HG02970 (cell line): Measurements from ENCODE around the gene HSD17B4.
A peak's percentile ranks its signal among the peaks of the same experiment; 100 is the strongest.

ENCODE experiments used
- ATAC-seq: cut with Tn5 transposase; IDR thresholded peaks from one replicate; pipeline ENCODE4 v1.9.1; 2021; ENCODE audit warnings: mild to moderate bottlenecking, moderate library complexity, moderate number of reproducible peaks; ENCODE audit not compliant: unreplicated experiment, low FRiP score

Gene HSD17B4

GRCh38 chr5:119583684-119584083 lies 131.4 kb downstream of the HSD17B4 start:
- ATAC-seq: peak; percentile 94
